Epithelial cell of esophagus (primary cell): ENCODE data around the gene MORN1.

Source experiments
- DNase-seq: peaks from one replicate; pipeline ENCODE4 v3.0.0; 2010; ENCODE audit warnings: low read depth
- H3K4me3 ChIP-seq: 2 replicates; pipeline ENCODE4 v1.5.1; 2011; ENCODE audit warnings: mild to moderate bottlenecking, low read length, control low read depth
- CTCF ChIP-seq: IDR thresholded peaks from 2 replicates; pipeline ENCODE4 v1.5.1; 2011; ENCODE audit warnings: low read depth, mild to moderate bottlenecking, low read length, control low read depth, inconsistent platforms; ENCODE audit not compliant: insufficient read depth; ENCODE audit errors: missing control alignments

The MORN1 gene

DNA sequence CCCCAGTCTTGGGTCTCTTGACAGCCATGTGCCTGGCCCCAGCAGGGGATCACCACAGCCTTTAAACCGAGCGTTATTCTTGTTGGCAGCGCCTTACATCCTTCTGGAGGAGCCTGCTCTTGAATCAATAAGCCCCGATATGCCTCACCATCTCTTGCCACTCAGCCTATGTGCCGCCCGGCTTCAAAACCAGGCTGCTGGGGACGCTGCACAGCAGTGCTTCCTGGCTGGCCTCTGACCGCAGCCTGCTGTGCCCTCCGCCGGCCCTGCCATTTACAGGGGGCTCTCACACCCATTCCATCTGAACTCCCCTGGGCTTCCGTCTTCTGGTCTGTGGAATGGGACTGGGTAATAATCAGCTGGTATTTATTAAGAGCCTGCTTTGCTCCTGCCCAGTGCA is 24.0 kb upstream of the MORN1 start:
- no peak for DNase-seq
- no peak overlapping the region for H3K4me3 ChIP-seq
- TF ChIP-seq CTCF: no peak

DNA sequence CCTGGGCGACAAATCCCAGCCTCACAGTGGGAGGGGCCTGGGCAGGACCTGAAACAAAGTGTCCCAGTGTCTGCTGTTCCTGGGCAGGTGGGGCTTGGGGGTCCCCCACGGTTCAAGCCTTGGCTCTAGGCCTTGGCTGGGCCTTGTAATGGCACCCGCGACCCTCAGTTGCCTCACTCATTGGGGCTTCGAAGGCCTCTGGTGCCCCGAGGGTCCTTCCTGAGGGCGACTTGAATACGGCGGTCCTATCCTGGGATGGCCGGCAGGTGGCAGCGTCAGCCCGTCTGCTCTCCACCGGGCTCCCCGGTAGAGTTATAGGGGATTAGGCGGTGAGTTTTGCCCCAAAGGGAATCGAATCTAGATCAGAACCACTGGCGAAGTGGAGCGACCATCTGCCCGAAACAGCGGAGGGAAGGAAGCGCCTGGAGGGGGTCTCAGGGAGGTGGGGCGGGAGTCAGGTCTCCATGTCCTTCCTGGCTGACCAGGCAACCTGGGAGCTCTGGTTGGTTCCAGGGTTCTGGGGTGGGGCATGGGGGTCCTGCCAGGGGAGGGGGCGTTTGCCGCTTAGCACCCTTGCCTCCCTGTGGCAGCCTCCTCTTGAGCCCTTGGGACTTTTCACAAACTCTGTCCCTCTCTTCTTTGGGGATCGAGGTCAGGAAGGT is 23.1 kb upstream of the MORN1 start:
- DNase-seq: peak; percentile 65
- peak; percentile 89 for TF ChIP-seq CTCF
- H3K4me3 ChIP-seq: no peak overlapping the region

- no peak for TF ChIP-seq CTCF
- peak overlapping the region; percentile 61 for H3K4me3 ChIP-seq
- DNase-seq: no peak
Observed at GRCh38 chr1:2413495-2414296, 22.3 kb upstream of the MORN1 start.

DNA sequence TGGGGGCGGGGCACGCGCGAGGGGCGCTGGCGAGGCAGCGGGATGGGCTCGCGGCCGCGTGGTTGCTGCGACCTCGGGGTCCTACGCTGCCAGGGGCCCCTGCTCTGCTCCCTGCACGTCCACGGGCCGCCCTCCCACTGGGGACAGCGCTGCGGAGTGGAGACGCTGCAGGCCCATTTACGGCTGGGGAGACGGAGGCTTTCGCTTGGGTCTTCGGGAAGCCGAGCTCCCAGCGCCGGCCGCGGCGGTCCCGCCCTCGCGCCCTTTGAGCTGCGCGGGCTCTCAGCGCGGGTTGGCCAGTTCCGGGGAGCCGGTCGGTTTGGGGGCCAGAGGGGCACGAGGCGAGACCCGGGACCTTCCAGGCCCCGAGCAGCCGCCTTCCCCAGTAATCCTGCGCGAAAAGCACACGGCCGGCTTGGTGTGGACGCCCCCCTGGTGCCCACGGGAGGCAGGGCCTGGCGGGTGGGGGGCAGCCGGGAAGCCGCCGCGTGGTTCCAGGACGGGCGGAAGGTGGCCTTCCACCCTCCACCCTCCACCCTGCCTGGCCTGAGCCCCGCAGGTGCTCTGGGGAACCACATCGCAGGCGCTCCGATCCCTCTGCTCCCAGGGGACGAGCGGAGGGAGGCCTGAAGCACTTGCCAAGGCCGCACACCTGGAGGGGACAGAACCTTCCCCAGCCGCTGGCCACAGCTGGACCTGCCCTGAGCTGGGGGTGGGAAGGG is 21.6 kb upstream of the MORN1 start:
- TF ChIP-seq CTCF: no peak
- H3K4me3 ChIP-seq: peak overlapping the region; percentile 61
- peak; percentile 57 for DNase-seq

DNA sequence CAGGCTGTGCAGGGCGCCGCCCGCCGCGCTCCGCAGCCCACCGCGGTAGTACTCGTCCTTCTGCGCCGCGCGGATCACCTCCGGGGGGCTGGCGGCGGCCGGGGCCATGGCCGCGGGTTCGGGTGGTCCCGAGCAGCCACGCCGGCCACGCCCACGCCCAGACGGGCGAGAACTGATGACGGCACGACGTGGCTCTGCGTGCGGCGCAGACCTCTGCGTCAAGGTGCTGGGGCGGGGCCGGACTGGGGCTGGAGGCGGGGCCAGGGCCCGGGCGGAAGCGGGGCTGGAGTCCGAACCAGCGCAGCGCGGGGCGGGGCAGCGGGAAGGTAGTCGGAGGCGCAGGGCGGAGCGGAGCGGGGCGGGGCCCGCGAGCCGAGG is 21.0 kb upstream of the MORN1 start, which contains the start of gene PEX10:
Gene PEX10 (minus strand): TSS at position 170 of the 378 bp plus-strand sequence. CDS start 62 bp downstream, at position 108.
- H3K4me3 ChIP-seq: peak within 1 kb of the TSS; percentile 81
- DNase-seq: peak; percentile 97
- TF ChIP-seq CTCF: no peak

DNA sequence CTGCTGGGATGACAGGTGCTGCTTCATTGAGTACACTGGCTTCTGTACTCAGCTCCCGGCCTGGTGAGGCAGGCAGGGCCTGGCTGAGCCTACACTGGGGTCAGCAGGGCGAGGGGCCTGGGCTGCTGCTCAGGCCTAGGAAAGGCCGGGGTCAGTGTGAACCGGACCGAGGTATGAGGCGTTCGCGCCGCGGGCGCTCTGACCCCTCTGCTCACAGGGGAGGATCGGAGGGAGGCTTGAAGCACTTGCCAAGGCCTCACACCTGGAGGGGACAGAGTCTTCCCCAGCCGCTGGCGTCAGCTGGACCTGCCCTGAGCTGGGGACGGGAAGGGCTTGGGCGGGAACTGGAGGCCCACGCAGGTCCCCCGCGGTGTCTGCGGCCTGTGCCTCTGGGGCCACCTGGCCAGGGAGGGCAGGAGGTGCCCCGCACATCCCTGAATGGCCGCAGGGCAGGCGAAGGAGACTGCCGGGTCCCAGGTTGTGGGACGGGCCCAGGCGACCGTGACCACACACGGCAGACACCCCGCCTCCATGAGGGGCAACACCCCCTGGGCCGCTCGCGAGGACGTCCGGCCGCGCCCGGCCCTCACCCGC is 20.5 kb upstream of the MORN1 start:
- TF ChIP-seq CTCF: no peak
- peak overlapping the region; percentile 81 for H3K4me3 ChIP-seq
- DNase-seq: peak; percentile 32
